Mucosa of gallbladder (tissue), 1 donor: Measurements from ENCODE around the gene THSD7B. TPM values are rescaled to one million over a fixed set of nuclear protein-coding genes. Genes with fewer than 3 reads are reported as not detected.
"Not testable (repeated sequence)": the region's sequence is repeated elsewhere in the genome, so short reads cannot be mapped to it uniquely, and the experiment has no call there.

ENCODE experiments used
- DNase-seq: peaks from one replicate; pipeline ENCODE4 v3.0.0-alpha.2; 2020; ENCODE audit warnings: low spot score
- total RNA-seq: library from RNA; stranded (reverse); gene quantifications from one replicate; pipeline ENCODE4 v1.2.1, GENCODE V29; 2021
- donor health status: DM: no; HTN: no; CAD: no.

Gene THSD7B
- total RNA-seq, 1 donor from 2014 or later, result 0.75 TPM

DNA sequence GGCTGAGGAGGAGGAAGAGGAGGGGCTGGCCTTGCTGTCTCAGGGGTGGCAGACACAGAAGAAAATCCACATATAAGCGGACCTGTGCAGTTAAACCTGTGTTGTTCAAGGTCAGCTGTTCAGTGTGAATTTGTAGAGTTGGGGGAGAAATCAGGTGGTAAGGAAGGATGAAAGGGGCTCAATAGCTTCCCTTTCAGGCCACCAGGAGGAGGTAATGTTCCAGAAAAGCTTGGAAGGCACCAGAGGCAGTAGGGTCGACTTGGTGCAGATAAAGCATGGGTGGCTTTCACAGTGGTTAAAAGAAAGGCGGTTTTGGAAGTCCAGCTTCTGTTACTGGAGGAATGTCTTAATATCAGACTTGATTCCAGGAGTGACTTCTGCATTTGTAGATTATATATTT, 167.4 kb downstream of the THSD7B start:
- DNase-seq, result no peak

DNA sequence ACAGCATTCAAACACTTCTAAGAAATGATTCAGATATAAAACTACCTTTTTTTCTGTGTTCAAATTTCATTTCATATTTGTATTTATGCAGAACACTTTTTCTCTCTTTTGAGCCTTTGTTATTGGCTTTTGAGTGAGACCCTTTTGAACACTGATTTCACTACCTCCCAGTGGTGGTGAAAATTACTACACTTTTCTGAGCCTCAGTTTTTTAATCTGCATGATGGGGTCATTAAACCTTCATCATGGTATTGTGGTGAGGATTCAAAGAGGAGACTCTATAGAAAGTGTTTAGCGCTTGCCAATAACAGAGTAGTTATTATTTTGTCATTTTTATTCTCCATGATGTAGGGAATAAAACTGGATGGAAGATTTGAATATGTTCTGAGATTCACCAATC, 169.8 kb downstream of the THSD7B start:
- no peak for DNase-seq

- DNase-seq, result no peak
These were observed 190.7 kb downstream of the THSD7B start for GRCh38 chr2:136956050-136956449.

DNA sequence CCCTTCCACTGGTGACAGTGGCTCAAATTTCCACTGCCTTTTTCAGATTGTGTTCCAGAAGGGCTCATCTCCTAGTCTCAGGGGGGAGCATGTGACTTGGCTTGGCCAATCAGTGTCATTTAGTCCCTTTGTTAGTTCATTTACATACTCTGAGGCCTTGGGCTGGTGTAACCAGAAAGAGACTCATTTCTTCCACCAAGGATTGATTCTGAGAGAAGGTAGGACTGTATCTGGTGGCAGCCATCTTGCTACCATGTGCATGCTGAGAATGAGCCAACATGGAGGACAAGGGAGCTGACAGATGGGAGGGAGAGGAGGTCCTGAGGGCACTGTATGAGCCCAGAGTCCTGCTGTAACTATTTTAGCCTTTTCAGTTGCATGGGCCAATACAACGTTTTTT, 191.7 kb downstream of the THSD7B start:
- no peak for DNase-seq

DNA sequence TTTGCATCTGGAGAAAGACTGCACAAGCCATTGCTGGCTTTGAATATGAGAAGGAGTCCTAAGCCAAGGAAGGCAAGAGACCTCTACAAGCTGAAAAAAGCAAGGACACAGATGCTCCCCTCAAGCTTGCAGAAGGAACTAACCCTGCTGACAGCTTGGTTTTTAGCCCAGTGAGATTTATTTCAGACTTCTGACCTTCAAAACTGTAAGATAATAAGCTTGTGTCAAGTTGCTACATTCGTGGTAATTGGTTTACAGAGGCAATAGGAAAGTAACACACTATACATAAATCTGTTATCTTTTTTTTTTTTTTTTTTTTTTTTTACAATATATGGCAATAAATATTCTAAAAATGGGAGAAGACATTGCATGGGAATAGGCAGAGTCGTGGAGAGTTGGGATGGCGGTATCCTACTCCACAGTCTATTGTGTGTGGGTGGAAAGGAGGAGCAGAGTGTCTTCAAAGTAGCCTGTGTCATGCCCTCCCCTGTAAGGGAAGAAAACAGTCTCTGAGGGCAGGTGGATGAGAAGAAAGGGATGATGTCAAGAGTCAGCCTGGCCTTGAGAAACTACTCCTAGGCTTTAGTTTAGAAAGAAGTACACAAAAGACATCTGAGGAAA, 196.9 kb downstream of the THSD7B start:
- DNase-seq, result no peak

DNA sequence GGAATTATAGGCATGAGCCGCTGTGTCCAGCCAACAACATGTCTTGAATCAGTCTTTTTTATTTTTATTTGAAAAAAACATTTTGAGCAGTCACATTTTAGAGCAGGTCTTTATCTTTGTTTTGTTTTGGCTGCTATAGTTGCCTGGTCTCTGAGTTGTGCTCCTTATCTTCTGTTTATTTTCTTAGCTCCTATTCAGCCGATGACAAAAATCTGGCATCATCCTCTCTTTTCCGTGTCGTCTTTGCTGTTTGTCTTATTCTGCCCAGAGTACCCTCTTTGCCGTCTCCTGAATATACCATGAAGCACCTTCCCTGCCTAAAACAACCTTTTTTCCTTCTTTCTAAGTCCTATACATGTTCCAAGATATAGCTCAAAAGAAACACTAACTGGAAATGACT, 201.1 kb downstream of the THSD7B start:
- no peak for DNase-seq

GRCh38 chr2:136980303-136980702, 215.0 kb downstream of the THSD7B start:
- no peak for DNase-seq

- DNase-seq, result not testable (repeated sequence)
These were observed 216.3 kb downstream of the THSD7B start for GRCh38 chr2:136981689-136982088.

GRCh38 chr2:136985044-136985443, 219.7 kb downstream of the THSD7B start:
- no peak for DNase-seq

DNA sequence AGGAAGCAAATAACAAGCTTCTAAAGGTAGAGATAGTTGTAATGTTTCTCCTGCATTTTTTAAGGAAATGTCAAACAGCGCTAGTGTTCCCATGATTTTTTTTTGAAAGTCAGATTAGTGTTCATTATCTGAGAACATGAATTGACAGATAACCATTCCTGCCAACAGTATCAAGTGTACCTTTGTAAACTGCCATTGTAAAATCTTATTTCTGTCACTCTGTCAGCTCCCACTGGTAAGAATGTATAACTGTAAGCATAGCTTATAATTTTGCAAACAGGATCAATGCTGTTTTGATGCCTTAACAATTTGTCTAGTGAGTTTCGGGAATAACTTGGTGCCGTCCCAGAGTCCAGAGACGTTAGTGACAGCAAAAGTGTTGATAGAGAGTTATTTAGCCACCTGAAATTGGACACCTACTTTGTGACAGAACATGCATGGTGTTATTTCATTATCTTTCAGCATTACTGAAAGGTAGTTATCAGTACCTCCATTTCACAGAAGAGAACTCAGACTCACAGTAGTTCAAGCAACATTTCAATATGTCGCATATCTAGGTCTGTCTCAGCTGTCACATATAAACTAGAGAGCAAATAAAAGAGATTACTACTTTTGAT, 221.4 kb downstream of the THSD7B start:
- no peak for DNase-seq

GRCh38 chr2:136990316-136990715, 225.0 kb downstream of the THSD7B start:
- DNase-seq, result no peak

GRCh38 chr2:136994793-136995192, 229.4 kb downstream of the THSD7B start:
- DNase-seq, result no peak

- DNase-seq, result no peak
These were observed 232.2 kb downstream of the THSD7B start for GRCh38 chr2:136997557-136997956.

DNA sequence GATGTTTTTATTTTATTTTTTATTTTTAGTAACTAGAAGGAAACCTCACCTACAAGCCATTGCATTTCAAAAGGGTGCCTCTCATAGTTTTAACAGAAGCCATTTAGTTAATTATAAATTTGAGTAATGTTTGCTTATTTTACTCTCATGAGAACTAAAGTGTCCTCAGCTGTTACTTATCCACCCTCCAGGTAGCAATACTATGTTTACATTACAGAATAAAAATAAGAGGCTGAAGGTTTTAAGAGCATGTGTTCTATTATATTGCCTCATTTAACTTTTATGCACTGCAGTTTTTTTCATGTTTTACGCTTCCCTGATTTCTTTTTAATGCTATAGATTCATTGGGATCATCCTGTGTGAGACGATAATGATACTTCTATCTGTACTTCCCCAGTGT, 235.5 kb downstream of the THSD7B start:
- no peak for DNase-seq

GRCh38 chr2:137002896-137003295, 237.6 kb downstream of the THSD7B start:
- DNase-seq, result no peak

DNA sequence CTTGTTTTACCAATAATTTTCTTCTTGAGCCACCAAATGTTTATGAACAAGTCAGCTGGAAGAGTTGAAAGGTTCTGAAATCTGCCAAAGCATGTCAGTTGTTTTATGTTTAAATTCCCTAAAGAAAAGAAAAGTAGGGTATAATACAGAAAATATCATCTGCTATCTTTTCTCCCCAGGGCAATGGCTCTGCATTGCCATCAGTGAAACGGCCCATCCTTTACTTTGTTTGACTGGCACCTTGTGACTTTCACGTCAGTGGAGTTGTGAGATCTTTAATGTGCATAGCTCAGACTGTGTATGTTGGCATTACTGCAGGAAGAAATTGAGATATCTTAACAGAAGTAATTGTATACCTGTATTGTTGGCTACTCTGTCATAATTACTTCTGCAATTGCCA, 239.9 kb downstream of the THSD7B start:
- DNase-seq, result no peak

DNA sequence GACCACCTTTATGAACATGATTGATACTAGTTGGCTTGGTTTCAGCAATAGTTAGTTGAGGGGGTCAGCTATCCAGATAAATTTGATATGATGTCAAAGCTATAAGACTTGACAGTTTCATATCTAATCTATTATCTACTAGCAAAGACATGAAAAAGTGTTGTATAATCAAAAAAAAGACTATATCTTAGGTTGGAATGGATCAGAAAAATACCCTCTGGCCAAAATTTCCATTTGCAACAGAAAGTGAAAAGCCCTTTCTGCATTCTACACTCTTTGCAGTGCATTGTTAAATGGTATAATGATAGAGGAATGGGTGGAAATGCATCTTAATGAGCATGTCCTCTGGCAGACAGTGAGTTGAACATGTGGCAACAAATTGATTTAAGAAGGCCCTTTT, 242.6 kb downstream of the THSD7B start:
- no peak for DNase-seq

DNA sequence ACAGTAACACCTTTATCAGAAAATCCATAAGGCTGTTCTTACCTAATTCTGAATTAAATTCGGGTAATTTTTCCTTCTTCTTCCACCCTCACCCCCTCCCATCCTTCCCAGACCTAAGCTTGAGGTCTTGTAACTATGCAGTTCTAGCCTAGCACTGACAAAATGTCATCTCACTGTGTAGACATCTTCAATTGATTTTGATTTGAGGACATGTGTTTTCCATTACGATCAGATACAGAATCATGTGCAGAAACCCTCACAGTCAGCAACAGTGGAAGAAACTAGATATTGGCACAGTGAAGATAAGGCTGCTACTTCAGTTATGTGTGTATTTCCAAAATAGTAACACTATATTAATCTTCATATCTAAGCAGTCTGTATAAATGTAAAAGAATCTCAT, 244.6 kb downstream of the THSD7B start:
- no peak for DNase-seq

- DNase-seq, result no peak
These were observed 255.3 kb downstream of the THSD7B start for GRCh38 chr2:137020452-137021196.

GRCh38 chr2:137021763-137022162, 256.4 kb downstream of the THSD7B start:
- DNase-seq, result no peak

DNA sequence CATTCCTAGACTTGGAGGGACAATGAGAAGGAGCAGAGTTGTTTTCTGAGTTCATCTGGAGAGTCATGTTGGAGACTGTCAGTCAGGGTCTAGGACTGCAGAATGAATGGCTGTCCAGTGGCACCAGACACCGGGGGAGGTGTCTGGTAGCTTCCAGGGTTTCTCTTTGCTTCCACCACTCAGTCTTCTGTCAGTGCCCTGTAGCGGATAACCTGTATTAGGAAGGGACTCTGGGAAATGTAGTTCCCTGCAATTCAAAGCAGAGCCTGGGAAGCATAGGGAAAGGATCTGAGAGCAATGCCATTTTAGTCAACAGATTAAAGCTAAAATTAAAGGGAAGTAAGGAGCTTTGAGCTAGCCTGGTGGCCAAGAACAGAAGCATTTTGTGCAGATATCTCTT, 257.9 kb downstream of the THSD7B start:
- DNase-seq, result no peak

DNA sequence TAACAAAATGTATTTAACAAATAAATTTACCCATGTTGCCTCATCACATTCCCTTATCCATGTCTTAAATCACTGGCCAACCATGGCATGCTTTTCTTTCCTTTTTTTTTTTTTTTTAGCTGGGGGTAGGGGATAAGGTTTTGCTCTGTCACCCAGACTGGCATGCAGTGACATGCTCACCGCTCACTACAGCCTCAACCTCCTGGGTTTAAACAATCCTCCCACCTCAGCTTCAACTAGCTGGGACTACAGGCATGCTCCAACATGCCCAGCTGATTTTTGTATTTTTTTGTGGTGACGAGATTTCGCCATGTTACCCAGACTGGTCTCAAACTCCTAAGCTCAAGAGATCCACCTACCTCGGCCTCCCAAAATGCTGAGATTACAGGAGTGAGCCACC, 266.4 kb downstream of the THSD7B start:
- DNase-seq, result no peak

DNA sequence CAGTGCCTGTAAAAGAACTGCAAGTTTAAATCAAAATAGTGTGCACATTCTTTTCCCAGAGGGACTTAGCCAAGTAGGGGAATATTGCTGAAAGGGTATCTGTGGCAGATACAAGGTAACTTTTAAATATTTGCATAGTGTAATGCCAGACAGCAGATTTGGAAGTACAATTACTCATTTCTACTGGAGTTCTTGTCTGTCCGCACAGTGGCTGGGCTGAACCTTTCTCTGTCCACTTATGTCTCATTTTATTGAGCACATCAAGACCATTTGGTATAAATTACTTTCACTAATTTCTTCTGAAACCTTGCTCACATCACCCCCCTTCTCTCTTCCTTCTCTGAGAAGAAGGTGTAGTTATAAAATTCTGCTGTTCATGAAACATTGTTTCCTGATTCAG, 271.3 kb downstream of the THSD7B start:
- DNase-seq, result no peak
